HG03439 (cell line): ENCODE results near the gene HIPK4.
"Not testable (repeated sequence)": the region's sequence is repeated elsewhere in the genome, so short reads cannot be mapped to it uniquely, and the experiment has no call there.

ENCODE experiments used
- ATAC-seq: cut with Tn5 transposase; IDR thresholded peaks from one replicate; pipeline ENCODE4 v1.9.1; 2021; ENCODE audit warnings: mild to moderate bottlenecking, moderate library complexity; ENCODE audit not compliant: unreplicated experiment

HIPK4 gene

GRCh38 chr19:40393894-40394815 lies 4.2 kb upstream of the HIPK4 start:
- no peak for ATAC-seq

GRCh38 chr19:40392894-40393517 lies 3.0 kb upstream of the HIPK4 start:
- ATAC-seq: no peak

DNA sequence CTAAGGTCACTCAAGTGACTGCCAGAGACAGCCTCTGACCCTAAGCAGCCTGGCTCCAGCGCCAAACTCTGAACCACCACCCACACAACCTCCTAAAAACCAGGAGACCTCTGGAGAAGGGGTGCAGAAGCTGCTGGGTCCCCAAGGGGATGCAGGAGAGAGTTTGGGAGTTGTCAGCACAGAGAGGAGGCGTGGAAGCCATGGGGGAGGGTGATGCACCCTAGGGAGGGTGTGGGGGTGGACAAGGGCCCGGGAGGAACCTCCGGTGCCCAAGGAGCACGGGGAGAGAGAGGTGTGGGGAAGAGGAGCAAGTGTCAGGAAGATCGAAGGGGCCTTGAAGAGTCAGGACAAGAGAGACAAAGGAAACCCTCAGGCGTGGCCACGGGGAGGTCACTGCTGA lies 2.1 kb upstream of the HIPK4 start:
- ATAC-seq: no peak

DNA sequence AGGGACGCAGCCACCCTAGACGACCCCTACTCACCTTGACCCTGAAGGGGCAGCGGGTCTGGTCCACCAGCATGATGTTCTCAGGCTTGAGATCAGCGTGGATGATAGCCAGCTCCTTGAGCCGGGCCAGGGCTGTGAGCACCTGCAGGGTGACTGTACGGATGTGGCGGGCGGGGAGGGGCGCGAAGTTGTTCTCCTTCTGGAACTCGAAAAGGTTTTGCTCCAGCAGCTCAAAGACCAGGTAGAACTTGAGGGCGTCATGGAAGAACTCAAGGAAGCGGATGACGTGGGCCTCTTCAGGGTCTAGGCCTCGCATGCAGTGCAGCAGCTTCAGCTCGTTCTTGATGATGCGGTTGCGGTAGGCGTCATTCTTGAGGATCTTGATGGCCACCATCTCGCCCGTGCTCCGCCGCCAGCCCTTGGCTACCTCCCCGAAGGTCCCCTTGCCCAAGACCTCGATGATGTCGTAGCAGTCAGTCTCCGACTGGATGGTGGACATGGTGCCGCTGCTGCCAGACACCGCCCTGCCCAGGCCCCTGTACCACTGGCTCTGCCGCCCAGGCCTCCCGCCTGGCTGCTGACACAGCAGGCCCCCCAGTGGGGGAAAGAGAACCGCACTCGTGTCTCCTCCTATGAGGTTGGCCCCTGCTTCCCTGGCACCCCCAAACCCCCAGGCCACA lies 437 bp downstream of the HIPK4 start:
- no peak for ATAC-seq

DNA sequence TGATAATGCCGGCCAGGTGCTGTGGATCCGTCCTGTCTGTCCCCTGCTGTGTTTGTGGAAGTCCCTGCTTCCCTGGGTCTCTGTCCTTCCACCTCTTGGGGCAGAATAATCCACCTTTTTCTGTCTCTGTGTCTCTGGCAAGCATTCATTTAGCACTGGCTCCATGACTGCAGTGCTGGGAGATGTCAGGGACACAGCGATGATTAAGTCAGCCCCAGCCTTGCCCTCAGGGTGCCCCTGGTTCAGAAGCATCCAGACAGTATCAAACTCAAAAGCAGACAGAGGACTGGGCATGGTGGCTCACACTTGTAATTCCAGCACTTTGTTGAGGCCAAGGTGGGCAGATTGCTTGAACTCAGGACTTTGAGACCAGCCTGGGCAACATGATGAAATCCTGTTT lies 1.5 kb downstream of the HIPK4 start:
- ATAC-seq: no peak

GRCh38 chr19:40387155-40387554 lies 2.8 kb downstream of the HIPK4 start:
- no peak for ATAC-seq

- ATAC-seq: no peak
These were observed 6.2 kb downstream of the HIPK4 start for GRCh38 chr19:40383668-40384248.

- ATAC-seq: no peak
These were observed 8.7 kb downstream of the HIPK4 start for GRCh38 chr19:40381321-40381720.

- no peak for ATAC-seq
These were observed 9.6 kb downstream of the HIPK4 start for GRCh38 chr19:40380199-40381037.

DNA sequence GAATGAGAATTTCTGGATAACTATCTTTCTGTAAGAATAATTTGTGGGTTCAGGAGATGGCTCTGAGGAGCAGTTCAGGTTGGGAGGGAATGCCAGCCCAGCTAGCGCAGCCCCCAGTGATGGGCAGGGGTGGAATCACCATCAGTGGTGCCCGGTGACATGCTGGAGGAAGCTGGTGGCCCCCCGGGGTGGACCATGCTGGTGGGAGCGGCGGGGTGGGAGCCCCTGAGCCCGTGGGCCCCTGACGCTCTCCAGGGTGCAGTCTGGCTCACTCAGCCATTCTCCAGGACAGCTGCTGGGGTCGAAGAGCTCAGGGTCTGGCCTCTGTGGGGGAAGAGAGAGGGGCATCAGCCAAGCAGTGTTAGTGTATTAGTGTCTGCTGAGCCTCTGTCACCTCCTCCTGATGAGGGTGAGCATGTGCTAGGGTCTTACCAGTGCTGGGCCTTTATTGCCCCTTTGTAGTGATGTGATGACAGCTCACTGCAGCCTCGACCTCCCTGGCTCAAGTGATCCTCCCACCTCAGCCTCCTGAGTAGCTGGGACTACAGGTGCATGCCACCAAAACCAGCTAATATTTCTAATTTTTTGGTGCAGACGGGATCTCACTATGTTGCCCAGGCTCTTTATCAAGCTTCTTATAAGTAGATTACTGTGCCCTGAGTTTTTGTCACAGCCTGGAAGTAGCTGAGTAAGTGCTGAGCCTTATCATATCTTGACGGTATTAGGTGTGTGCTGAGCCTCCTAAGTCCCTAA lies 10.4 kb downstream of the HIPK4 start:
- no peak for ATAC-seq

- ATAC-seq: no peak
These were observed 11.5 kb downstream of the HIPK4 start for GRCh38 chr19:40378509-40378908.

DNA sequence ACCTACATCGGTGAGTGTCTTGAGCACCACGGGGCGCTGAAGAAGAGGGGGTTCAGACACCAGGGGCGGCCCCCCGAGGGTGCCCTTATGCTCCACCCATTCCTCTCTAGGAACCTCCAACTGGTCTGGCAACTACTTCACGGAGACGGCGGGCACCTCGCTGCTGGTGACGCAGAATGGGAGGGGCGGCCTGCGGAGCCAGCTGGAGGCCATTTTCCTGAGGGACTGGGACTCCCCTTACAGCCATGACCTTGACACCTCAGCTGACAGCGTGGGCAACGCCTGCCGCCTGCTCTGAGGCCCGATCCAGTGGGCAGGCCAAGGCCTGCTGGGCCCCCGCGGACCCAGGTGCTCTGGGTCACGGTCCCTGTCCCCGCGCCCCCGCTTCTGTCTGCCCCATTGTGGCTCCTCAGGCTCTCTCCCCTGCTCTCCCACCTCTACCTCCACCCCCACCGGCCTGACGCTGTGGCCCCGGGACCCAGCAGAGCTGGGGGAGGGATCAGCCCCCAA lies 12.1 kb downstream of the HIPK4 start:
- no peak for ATAC-seq

DNA sequence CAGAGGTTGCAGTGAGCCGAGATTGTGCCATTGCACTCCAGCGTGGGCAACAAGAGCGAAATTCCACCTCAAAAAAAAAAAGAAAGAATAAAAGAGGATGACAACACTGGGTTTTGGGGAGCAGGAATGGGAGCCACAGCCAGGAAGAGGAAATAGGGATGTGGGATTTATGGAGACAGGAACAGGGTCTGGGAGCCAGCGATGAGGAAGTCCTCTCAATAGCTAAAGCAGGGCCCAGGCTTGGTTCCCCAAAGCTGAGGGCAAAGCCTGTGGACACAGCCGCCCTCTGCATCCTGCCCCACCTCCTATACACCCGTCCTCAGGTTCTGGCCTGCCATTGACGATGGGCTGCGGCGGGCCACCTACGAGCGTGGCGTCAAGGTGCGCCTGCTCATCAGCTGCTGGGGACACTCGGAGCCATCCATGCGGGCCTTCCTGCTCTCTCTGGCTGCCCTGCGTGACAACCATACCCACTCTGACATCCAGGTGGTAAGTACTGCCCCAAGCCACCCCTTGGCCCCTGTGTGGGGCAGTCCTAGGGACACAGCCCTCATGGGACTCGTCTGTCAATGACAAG lies 13.6 kb downstream of the HIPK4 start:
- ATAC-seq: no peak

DNA sequence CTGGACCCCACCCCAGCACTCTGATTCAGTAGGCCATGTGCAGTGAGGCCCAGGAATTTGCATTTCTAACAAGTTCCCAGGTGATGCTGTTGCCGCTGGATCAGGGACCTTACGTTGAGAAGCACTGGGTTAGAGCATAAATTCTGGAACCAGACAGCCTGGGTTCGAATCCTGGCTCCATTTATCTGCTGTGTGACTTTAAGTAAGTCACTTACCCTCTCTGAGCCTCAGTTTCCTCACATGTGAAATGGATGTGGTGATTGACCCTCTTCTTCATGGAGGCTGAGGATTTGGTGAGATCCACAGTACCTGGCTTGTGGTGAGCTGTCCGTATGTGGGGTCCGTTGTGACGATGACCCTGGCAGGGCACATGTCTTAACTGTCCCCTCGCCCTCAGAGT lies 15.9 kb downstream of the HIPK4 start:
- no peak for ATAC-seq

GRCh38 chr19:40371802-40372122 lies 18.2 kb downstream of the HIPK4 start:
- ATAC-seq: no peak

DNA sequence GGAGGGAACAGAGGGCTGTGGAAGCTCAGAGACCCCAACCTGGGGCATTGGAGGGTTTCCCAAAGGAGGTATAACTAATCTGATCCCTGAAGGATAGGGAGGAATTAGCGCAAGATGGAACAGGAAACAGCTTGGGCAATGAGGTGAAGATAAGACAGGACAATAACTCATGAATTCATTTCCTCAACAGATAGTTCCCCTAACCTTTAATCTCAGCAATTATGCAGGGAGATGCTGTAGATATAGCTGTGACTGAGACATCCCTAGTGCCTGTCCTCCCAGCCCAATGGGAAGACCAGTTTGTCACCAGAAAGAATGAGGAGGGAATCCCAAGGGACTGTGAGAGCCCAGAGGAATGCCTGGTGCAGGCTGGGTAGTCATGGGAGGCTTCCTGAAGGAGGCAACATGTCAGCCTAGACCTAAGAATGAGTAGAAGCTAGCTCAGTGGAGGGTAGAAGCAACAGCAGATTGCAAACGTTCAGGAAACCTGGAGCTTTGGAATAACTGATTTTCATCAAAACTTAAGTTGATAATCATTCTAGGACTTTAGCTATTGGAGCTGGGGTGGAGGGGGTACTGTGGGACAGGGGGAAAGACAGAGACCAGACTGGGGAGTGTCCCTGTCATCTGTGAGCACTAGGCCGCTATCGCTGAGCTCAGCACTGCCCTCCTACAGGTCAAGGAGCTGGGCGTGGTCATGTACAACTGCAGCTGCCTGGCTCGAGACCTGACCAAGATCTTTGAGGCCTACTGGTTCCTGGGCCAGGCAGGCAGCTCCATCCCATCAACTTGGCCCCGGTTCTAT lies 18.8 kb downstream of the HIPK4 start:
- no peak for ATAC-seq

GRCh38 chr19:40370253-40370652 lies 19.7 kb downstream of the HIPK4 start:
- not testable (repeated sequence) for ATAC-seq

GRCh38 chr19:40369797-40370196 lies 20.2 kb downstream of the HIPK4 start:
- ATAC-seq: no peak
